ENCODE data around the gene NCOA7.

- TF ChIP-seq CTCF (IDR thresholded peaks at IDR 0.05; ENCODE audit: control extremely low read depth in 1 of 3, insufficient read depth in 1 of 3, low read depth in 1 of 3, low read length in 3 of 3) (no peak), POLR2A (IDR thresholded peaks at IDR 0.05; ENCODE audit: control extremely low read depth in 1 of 2, low read depth in 2 of 2, low read length in 2 of 2) (no peak), RFX5 (IDR thresholded peaks at IDR 0.05; ENCODE audit: borderline replicate concordance, low read depth, low read length) (no peak), RAD21 (IDR thresholded peaks at IDR 0.05 in 1 of 2, conservative IDR thresholded peaks at IDR 0.05 in 1 of 2; ENCODE audit: low read depth in 2 of 2, low read length in 2 of 2) (no peak), TEAD4 (IDR thresholded peaks at IDR 0.05; ENCODE audit: low read depth, low read length) (no peak), CREB1 (IDR thresholded peaks at IDR 0.05) (no peak), GABPA (IDR thresholded peaks at IDR 0.05; ENCODE audit: borderline replicate concordance, insufficient read depth, low read length) (no peak), EP300 (IDR thresholded peaks at IDR 0.05; ENCODE audit: borderline replicate concordance in 1 of 2, low read depth in 2 of 2, low read length in 2 of 2) (no peak), POLR2AphosphoS5 (IDR thresholded peaks at IDR 0.05; ENCODE audit: low read depth, low read length) (no peak), CHD2 (IDR thresholded peaks at IDR 0.05; ENCODE audit: low read length) (no peak), TCF12 (IDR thresholded peaks at IDR 0.05; ENCODE audit: low read depth, low read length) (no peak)
These were observed 141.7 kb downstream of the NCOA7 start for GRCh38 chr6:125932451-125932795.
